Measurements from ENCODE around the gene RNMT.
"Not testable (repeated sequence)": the region's sequence is repeated elsewhere in the genome, so short reads cannot be mapped to it uniquely, and the experiment has no call there.

The RNMT gene

GRCh38 chr18:13726232-13726971 lies at the start of gene RNMT, which contains the start of gene FAM210A:
Gene RNMT (plus strand): TSS chr18:13726673. CDS start chr18:13731518, 4,845 bp downstream.
Gene FAM210A (minus strand): TSS chr18:13726558. CDS start chr18:13682077, 44,481 bp downstream.
- peak; percentile 96 for DNase-seq (ENCODE audit: low spot score)

GRCh38 chr18:13677350-13677749 lies 49.1 kb upstream of the RNMT start:
- DNase-seq (ENCODE audit: low spot score), result not testable (repeated sequence)

GRCh38 chr18:13680612-13681011 lies 45.9 kb upstream of the RNMT start:
- peak; percentile 20 for DNase-seq (ENCODE audit: low spot score)

GRCh38 chr18:13681701-13682100 lies 44.8 kb upstream of the RNMT start:
- no peak for DNase-seq (ENCODE audit: low spot score)

GRCh38 chr18:13684546-13684945 lies 41.9 kb upstream of the RNMT start:
- no peak for DNase-seq (ENCODE audit: low spot score)

GRCh38 chr18:13688191-13689136 lies 38.0 kb upstream of the RNMT start:
- no peak for DNase-seq (ENCODE audit: low spot score)

- DNase-seq (ENCODE audit: low spot score), result not testable (repeated sequence)
Measured at GRCh38 chr18:13690060-13690459, 36.4 kb upstream of the RNMT start.

- DNase-seq (ENCODE audit: low spot score), result not testable (repeated sequence)
Measured at GRCh38 chr18:13695337-13695736, 31.1 kb upstream of the RNMT start.

- DNase-seq (ENCODE audit: low spot score), result no peak
Measured at GRCh38 chr18:13696961-13697360, 29.5 kb upstream of the RNMT start.

GRCh38 chr18:13700153-13700552 lies 26.3 kb upstream of the RNMT start:
- no peak for DNase-seq (ENCODE audit: low spot score)

GRCh38 chr18:13703899-13704298 lies 22.6 kb upstream of the RNMT start:
- no peak for DNase-seq (ENCODE audit: low spot score)

- peak; percentile 92 for DNase-seq (ENCODE audit: low spot score)
Measured at GRCh38 chr18:13710414-13710831, 16.1 kb upstream of the RNMT start.

GRCh38 chr18:13712400-13713131 lies 13.9 kb upstream of the RNMT start:
- DNase-seq (ENCODE audit: low spot score), result no peak

- peak; percentile 13 for DNase-seq (ENCODE audit: low spot score)
Measured at GRCh38 chr18:13713455-13714055, 12.9 kb upstream of the RNMT start.

- no peak for DNase-seq (ENCODE audit: low spot score)
Measured at GRCh38 chr18:13715330-13715729, 11.1 kb upstream of the RNMT start.

- DNase-seq (ENCODE audit: low spot score), result no peak
Measured at GRCh38 chr18:13716916-13717315, 9.6 kb upstream of the RNMT start.

GRCh38 chr18:13720123-13720522 lies 6.3 kb upstream of the RNMT start:
- no peak for DNase-seq (ENCODE audit: low spot score)

- no peak for DNase-seq (ENCODE audit: low spot score)
Measured at GRCh38 chr18:13720847-13721246, 5.6 kb upstream of the RNMT start.

- peak; percentile 17 for DNase-seq (ENCODE audit: low spot score)
Measured at GRCh38 chr18:13725566-13726231, 774 bp upstream of the RNMT start.

GRCh38 chr18:13726972-13727331 lies 479 bp downstream of the RNMT start:
- peak; percentile 62 for DNase-seq (ENCODE audit: low spot score)

GRCh38 chr18:13730481-13730880 lies 4.0 kb downstream of the RNMT start:
- DNase-seq (ENCODE audit: low spot score), result no peak
